Mesothelial cell of epicardium (in vitro differentiated cells): ENCODE measurements around the gene HAL. TPM values are rescaled to one million over a fixed set of nuclear protein-coding genes. Genes with fewer than 3 reads are reported as not detected.

ENCODE experiments used
- DNase-seq, 2 experiments: peaks; one replicate each; pipeline ENCODE4 v3.0.0; 2021; ENCODE audit warnings: low spot score in 2 of 2; ENCODE audit not compliant: unreplicated experiment in 2 of 2
- H3K27ac Mint-ChIP-seq: 2 replicates; pipeline ENCODE4 v1.8.0; 2021; ENCODE audit warnings: mixed read lengths
- H3K27me3 Mint-ChIP-seq: 2 replicates; pipeline ENCODE4 v1.8.0; 2021; ENCODE audit warnings: low read depth, mixed read lengths
- H3K36me3 Mint-ChIP-seq: 2 replicates; pipeline ENCODE4 v1.8.0; 2021; ENCODE audit warnings: mixed read lengths
- H3K4me1 Mint-ChIP-seq: 2 replicates; pipeline ENCODE4 v1.8.0; 2021; ENCODE audit warnings: mixed read lengths
- H3K4me3 Mint-ChIP-seq: 2 replicates; pipeline ENCODE4 v1.8.0; 2021; ENCODE audit warnings: mild to moderate bottlenecking, moderate library complexity, mixed read lengths
- H3K9me3 Mint-ChIP-seq: 2 replicates; pipeline ENCODE4 v1.8.0; 2021; ENCODE audit warnings: mixed read lengths
- CTCF ChIP-seq: fragments of 200-600 bp; sonication (generic); IDR thresholded peaks from one replicate; pipeline ENCODE4 v1.5.0; 2021; ENCODE audit warnings: antibody characterized with exemption; ENCODE audit not compliant: unreplicated experiment
- total RNA-seq: library from RNA; stranded (reverse); gene quantifications from 3 replicates; pipeline ENCODE4 v1.2.1, GENCODE V29; 2021

Gene HAL
- total RNA-seq, 1 donor from 2014 or later: 2.0 TPM

GRCh38 chr12:95978774-95979173 lies 17.4 kb downstream of the HAL start:
- Mint-ChIP-seq H3K36me3 (no peaks in the 10 kb centered on the region), H3K27me3 (peaks cover 1% of the 10 kb centered on the region), H3K4me3 (no peak overlapping the region), H3K4me1 (no peaks in the 10 kb centered on the region), H3K27ac (no peak overlapping the region), H3K9me3 (no peaks in the 10 kb centered on the region)
- no peak for TF ChIP-seq CTCF
- no peak for DNase-seq

GRCh38 chr12:95978351-95978750 lies 17.8 kb downstream of the HAL start:
- Mint-ChIP-seq H3K27ac (no peak overlapping the region), H3K36me3 (no peaks in the 10 kb centered on the region), H3K4me3 (no peak overlapping the region), H3K9me3 (no peaks in the 10 kb centered on the region), H3K4me1 (no peaks in the 10 kb centered on the region), H3K27me3 (peaks cover 1% of the 10 kb centered on the region)
- no peak for TF ChIP-seq CTCF
- no peak for DNase-seq

- no peak for DNase-seq
- Mint-ChIP-seq H3K36me3 (no peaks in the 10 kb centered on the region), H3K9me3 (no peaks in the 10 kb centered on the region), H3K27me3 (peaks cover 1% of the 10 kb centered on the region), H3K27ac (no peak overlapping the region), H3K4me3 (no peak overlapping the region), H3K4me1 (no peaks in the 10 kb centered on the region)
- no peak for TF ChIP-seq CTCF
These were observed 18.3 kb downstream of the HAL start for GRCh38 chr12:95977764-95978305.

GRCh38 chr12:95976416-95976832 lies 19.7 kb downstream of the HAL start:
- Mint-ChIP-seq H3K27me3 (peaks cover 1% of the 10 kb centered on the region), H3K4me3 (no peak overlapping the region), H3K36me3 (no peaks in the 10 kb centered on the region), H3K9me3 (no peaks in the 10 kb centered on the region), H3K4me1 (no peaks in the 10 kb centered on the region), H3K27ac (no peak overlapping the region)
- DNase-seq: no peak
- TF ChIP-seq CTCF: no peak

- peaks cover 7% of the 10 kb centered on the region for H3K4me1 Mint-ChIP-seq
- H3K36me3 Mint-ChIP-seq: no peaks in the 10 kb centered on the region
- no peak overlapping the region for H3K27ac Mint-ChIP-seq
- TF ChIP-seq CTCF: no peak
- H3K27me3 Mint-ChIP-seq: no peaks in the 10 kb centered on the region
- H3K4me3 Mint-ChIP-seq: no peak overlapping the region
- H3K9me3 Mint-ChIP-seq: no peaks in the 10 kb centered on the region
- DNase-seq: no peak
These were observed 20.7 kb downstream of the HAL start for GRCh38 chr12:95975491-95975890.

GRCh38 chr12:95974358-95974757 lies 21.8 kb downstream of the HAL start:
- Mint-ChIP-seq H3K27ac (no peak overlapping the region), H3K9me3 (no peaks in the 10 kb centered on the region), H3K27me3 (no peaks in the 10 kb centered on the region), H3K36me3 (no peaks in the 10 kb centered on the region), H3K4me1 (peaks cover 7% of the 10 kb centered on the region), H3K4me3 (no peak overlapping the region)
- no peak for DNase-seq
- no peak for TF ChIP-seq CTCF
